Measurements from ENCODE around the gene OR10K2.
"Not testable (repeated sequence)": the region's sequence is repeated elsewhere in the genome, so short reads cannot be mapped to it uniquely, and the experiment has no call there.

OR10K2 gene, protein sequence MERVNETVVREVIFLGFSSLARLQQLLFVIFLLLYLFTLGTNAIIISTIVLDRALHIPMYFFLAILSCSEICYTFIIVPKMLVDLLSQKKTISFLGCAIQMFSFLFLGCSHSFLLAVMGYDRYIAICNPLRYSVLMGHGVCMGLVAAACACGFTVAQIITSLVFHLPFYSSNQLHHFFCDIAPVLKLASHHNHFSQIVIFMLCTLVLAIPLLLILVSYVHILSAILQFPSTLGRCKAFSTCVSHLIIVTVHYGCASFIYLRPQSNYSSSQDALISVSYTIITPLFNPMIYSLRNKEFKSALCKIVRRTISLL

GRCh38 chr1:158426137-158426536 is at the start of gene OR10K2:
Gene OR10K2, minus strand, starts transcription at chr1:158426237. Its CDS starts 5,371 bp downstream, at chr1:158420866.
- no peak for FAIRE-seq

- FAIRE-seq = no peak
Observed at GRCh38 chr1:158471920-158472319, 45.9 kb upstream of the OR10K2 start, which contains the start of gene OR10R2. Gene OR10R2, plus strand, starts transcription at chr1:158472220. Its CDS starts 106 bp downstream, at chr1:158472326.

GRCh38 chr1:158461534-158461933 is 35.5 kb upstream of the OR10K2 start, which contains the start of gene OR10K1:
Gene OR10K1, plus strand, starts transcription at chr1:158461834. Its CDS starts 3,728 bp downstream, at chr1:158465562.
- no peak for FAIRE-seq

GRCh38 chr1:158458263-158458662 is 32.2 kb upstream of the OR10K2 start:
- FAIRE-seq = no peak

DNA sequence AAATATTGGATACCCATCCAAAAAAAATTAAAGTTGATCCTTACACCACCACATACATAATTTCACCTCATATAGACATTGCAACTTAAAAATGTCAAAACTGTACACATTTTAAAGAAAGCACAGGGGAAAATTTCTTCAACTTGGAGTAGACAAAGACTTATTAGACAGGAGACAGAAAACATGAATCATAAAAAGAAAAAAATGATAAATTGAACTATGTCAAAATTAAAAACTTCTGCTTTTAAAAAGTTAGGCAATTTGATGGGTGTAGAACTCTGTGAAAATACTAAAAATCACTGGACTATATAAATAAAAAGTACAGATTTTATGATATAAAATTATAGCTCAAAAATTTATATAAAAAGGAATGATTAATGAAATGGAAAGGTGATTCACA is 31.2 kb upstream of the OR10K2 start:
- no peak for FAIRE-seq

DNA sequence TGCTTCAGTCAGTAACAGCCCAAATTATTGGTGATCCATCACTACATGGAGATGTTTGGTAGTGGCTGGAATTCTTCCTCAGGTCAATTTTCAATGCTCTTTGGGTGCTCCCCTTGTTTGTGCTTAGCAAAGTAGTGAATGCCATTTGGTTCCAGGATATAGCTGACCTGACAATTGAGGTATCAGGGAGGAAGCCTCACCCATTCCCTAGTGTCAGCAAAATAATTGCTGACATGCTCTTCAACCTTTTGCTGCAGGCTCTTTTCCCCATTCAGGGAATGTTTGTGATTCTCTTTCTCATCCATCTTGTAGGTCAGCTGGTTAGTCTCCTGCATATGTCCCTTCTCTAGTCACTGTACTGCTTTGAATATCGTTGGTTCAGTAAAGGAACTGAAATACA is 28.5 kb upstream of the OR10K2 start:
- FAIRE-seq = no peak

GRCh38 chr1:158445376-158445775 is 19.3 kb upstream of the OR10K2 start:
- no peak for FAIRE-seq

DNA sequence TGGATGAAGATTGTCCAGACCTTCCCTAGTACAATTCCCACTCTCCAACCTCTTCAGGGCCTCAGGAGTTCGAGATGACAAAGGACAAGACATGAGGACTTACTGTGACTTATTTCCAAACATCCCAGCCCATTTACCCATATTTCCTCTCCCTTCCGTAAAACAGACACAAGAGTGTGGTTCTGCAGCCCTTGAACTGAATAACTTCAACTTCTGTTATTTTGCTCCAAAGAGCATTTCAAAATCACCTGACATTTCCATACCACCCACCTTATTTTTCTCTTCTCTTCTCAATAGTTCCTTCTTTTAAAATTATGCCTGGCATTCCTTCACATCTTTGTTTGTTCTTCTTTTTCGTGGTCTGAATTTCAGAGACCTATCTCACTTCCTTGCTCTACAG is 8.7 kb upstream of the OR10K2 start:
- FAIRE-seq = no peak

DNA sequence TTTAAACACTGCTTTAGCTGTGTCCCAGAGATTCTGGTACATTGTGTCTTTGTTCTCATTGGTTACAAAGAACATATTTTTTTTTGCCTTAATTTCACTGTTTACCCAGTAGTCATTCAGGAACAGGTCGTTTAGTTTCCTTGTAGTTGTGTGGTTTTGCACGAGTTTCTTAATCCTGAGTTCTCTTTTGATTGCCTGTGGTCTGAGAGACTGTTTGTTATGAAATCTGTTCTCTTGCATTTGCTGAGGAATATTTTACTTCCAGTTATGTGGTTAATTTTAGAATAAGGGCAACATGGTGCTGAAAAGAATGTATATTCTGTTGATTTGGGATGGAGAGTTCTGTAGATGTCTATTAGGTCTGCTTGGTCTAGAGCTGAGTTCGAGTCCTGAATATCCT is 4.1 kb upstream of the OR10K2 start:
- not testable (repeated sequence) for FAIRE-seq

DNA sequence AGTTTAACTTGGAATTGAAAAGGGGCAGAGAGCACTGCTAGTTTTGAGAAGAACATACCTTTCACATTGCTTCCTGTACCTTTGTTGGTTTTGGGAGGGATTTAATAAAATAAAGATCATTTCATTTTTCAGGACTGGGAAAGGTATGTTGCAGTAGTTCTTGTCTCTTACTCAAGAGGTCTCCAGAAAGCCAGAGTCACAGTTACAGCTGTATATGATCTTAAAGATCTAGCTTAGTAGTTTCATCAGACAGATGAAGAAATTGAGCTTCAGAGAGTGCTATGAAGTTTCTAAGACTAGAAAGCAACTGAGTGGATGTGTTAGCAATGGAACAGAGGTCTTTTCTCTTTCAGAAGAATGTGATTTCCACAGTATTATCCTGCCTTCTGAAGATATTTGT is 1.0 kb downstream of the OR10K2 start:
- no peak for FAIRE-seq

DNA sequence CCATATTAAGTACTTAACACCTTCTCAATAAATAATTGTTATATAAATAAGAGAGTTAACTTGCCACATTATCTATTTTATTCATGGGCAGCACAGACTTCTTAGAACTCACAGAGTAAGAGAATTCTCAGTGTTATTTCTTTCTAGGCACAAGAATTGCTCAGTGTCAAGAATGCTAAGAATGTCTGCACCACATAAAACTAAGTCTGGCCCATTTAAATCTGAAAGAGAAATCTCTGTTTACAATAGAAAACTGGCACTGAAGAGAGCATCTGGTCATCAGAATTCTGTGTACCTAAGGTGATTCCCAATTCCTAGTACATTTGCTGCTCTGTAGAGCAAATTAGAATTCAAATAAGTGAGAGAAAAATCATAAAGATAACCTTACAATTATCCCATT is 3.8 kb downstream of the OR10K2 start:
- no peak for FAIRE-seq

- FAIRE-seq = no peak
Observed at GRCh38 chr1:158417586-158417985, 8.5 kb downstream of the OR10K2 start.

GRCh38 chr1:158414651-158415345 is 11.2 kb downstream of the OR10K2 start:
- no peak for FAIRE-seq

DNA sequence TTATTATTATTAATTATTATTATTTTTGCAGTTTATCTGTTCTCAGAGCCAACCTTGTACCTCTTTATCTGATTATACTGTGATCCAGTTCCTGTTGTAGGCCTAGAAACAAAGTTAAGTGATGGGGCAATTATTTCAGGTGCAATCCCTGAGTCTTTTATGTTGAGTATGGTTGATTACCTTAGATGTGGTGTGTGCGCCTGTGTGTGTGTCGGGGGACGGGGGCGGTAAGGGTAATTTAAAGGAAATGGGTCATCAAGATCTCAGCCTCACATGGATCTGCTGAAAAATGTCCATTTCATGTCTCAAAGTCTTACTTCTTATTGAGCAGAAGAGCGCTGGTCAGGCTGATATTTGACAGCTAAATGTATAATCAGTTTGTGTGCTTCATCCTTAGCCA is 18.9 kb downstream of the OR10K2 start:
- no peak for FAIRE-seq

- no peak for FAIRE-seq
Observed at GRCh38 chr1:158400871-158401270, 25.2 kb downstream of the OR10K2 start.

GRCh38 chr1:158398818-158399514 is 27.1 kb downstream of the OR10K2 start, which contains the start of gene OR10T2:
Gene OR10T2, minus strand, starts transcription at chr1:158399466. Its CDS starts 0 bp downstream, at chr1:158399466.
- FAIRE-seq = no peak

- no peak for FAIRE-seq
Observed at GRCh38 chr1:158396646-158397045, 29.4 kb downstream of the OR10K2 start.

DNA sequence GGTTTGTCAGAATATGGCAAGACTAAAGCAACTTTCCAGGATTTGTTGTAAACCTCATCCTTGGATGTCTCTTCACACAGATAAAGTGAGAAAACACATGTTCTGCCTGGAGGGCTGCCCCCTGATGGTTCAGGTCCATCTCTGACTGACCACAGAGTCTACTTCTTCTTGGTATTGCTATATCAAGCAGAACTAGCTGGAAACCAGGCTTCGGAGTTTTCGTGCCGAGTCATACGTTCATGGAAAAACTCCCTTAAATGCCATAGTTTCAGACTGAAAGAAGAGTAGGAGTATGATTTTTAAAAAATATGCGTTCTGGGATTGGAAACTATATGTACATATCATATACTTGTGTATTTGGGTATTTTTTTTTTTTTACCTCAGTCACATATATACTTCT is 32.6 kb downstream of the OR10K2 start:
- FAIRE-seq = no peak

DNA sequence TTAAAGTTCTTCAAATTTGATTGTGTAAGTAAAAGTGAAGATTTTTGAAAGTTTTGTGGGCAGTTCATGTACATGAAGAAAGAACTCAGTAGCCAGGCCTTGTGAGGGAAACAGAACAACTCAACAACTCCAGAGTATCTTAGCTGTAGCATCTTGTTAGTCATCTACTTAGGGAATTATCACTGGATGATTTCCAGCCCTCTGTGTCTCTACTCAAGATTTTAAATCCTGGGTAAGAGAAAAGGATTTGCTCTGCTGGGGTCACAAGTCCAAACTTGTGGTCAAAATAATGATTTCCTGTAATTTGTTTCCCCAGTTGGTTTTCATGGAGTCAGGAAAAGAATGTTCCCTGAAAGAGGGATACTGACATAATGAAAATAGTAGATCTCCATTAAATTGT is 34.9 kb downstream of the OR10K2 start:
- FAIRE-seq = no peak

- FAIRE-seq = no peak
Observed at GRCh38 chr1:158390331-158390730, 35.7 kb downstream of the OR10K2 start.

DNA sequence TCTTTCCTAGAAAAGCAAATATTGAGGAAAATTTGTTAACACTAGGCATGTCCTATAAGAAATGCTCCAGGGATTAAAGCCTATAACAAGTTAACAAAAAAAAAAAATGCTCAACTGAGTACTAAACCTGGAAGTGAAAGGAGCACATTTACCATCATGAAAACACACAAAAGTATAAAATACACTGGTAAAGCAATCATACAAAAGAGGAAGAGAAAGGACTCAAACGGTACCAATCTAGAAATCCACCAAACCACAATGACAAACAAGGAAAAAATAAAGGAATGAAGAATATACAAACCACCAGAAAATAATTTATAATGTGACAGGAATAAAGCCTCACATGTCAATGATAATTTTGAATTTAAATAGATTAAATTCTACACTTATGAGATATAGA is 51.2 kb downstream of the OR10K2 start:
- no peak for FAIRE-seq

- FAIRE-seq = not testable (repeated sequence)
Observed at GRCh38 chr1:158374101-158374500, 51.9 kb downstream of the OR10K2 start.

DNA sequence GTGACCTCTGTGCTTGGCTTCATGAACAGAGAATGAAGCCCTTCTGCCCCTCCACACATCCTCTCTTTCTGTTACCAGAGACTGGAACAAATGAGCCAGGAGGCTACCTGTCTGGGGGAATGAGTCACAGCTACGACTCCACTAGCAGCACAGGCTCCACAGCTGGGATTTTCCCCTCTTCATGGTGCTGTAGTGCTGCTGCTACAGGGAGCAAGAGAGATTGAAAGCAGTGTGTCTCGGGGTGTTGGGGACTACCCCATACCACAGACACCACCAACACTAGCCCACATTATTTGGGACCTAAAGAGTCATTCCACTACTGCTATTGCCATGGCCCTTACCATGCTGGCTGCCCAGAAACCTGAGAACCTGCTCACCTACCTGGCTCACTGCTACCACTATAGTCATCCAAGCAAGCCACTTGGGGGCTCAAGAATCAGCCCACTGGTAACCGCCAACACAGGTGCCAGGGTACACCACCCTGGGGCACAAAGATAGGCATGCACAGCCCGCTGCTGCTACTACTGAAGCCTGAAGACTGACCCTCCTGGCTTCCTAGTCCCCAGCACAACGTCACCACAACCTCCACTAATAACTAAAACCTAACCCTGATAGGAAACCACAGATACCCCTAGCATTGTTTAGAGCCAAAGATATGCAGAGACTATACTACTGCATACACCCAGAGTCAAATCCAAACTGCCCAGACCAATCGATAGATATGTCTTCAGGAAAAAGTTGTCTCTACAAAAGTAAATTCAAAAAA is 54.7 kb downstream of the OR10K2 start:
- FAIRE-seq = no peak

Measured in A204.1 (cell line).